ENCODE data around the gene CLIC4.
"Not testable (repeated sequence)": the region's sequence is repeated elsewhere in the genome, so short reads cannot be mapped to it uniquely, and the experiment has no call there.

CLIC4 gene

DNA sequence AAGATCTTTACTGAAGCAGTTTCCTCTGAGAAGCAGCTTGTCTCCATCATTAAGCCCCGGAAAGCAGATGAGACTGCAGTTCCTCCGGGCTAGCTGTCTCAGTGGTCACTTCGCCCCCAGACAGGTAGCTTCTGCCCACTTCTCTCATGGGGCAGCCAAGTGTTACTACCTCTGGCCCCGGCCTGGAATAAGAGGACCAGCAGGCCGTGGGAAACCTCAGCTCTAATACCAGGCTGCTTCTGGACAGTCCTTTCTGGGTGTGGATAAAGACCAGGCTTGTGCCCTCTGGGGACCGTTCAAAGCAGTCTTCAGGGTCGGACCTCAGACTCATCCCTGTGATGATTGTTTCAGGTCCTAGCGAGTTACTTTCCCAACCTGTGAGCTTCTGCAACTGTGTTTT, 130.0 kb downstream of the CLIC4 start:
- DNase-seq (ENCODE audit: low read depth in 2 of 2) = no peak

DNA sequence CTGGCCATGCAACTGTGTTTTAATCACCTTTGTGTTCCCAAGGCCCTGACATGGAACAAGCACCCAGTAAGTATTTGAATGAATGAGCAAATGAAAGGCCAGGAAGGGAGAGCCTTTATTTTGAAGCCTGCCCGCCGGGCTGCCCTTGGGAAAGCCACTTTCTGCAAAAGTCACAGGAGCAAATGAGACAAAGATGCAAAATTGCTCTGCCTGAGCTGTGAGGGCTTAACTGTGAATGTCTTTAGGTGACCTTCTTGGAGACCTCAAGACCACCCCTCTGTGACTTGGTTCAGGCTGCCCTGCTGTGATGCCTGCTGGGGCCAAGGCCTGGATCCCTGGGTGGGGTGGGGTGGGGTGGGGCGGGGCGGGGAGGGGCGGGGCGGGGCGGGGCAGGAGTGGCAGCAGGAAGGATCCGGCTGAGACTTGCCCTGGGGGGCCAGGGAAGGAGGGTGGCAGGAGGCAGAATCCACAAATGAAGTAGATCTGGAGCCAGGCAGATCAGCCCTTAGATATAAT, 130.8 kb downstream of the CLIC4 start:
- DNase-seq (ENCODE audit: low read depth in 2 of 2) = no peak

GRCh38 chr1:24878045-24878444, 132.8 kb downstream of the CLIC4 start:
- DNase-seq (ENCODE audit: low read depth in 2 of 2) = no peak

- DNase-seq (ENCODE audit: low read depth in 2 of 2) = no peak
Observed at GRCh38 chr1:24878775-24879742, 133.8 kb downstream of the CLIC4 start.

- no peak for DNase-seq (ENCODE audit: low read depth in 2 of 2)
Observed at GRCh38 chr1:24881034-24881433, 135.8 kb downstream of the CLIC4 start.

DNA sequence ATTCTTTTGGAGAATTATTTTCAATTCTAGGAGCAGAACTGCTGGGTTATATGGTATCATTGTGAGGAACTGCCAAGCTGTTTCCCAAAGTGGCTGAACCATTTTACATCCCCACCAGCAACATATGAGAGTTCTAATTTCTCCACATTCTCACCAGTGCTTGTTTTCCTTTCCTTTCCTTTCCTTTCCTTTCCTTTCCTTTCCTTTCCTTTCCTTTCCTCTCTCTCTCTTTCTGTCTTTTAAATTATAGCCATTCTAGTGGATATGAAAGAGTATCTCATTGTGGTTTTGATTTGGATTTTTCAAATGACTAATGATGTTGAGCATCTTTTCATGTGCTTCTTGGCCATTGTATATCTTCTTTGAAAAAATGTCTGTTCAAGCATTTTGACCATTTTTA, 139.5 kb downstream of the CLIC4 start:
- no peak for DNase-seq (ENCODE audit: low read depth in 2 of 2)

GRCh38 chr1:24886241-24886640, 141.0 kb downstream of the CLIC4 start:
- no peak for DNase-seq (ENCODE audit: low read depth in 2 of 2)

DNA sequence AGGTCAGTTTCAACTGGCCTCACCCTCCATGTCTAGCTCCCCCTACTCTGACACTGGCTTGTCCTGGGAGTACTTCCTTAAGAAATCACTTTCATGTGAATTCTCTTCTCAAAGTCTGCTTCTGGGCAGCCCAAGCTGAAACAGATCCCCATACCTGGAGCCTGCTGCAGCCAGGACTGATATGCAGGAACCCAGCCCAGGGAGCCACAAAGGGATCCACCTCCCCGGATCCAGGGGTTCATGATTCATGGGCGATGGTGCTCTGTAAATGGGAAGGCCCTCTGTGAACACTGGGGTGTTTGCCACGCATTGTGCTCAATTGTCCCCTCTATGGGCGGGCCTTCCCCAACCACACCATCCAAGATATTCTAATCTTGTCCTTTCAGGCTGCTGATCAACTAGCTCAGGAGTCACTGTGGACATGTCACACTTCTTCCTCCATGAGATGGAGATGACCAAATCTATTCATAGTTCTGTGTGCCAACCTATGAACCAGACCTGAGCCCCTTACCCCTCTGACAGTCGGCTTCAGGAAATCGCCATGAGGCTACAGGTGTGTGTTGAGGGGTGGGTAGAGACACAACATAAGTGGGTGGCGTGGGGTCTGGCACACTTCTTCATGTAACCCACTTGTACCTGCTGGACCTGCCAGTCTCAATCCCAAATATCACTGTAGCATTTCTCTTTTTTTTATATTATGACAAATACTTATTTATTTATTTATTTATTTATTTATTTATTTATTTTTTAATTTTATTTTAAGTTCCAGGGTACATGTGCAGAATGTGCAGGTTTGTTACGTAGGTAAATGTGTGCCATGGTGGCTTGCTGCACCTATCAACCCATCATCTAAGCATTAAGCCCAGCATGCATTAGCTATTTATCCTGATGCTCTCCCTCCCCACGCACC, 143.1 kb downstream of the CLIC4 start:
- DNase-seq (ENCODE audit: low read depth in 2 of 2) = no peak

GRCh38 chr1:24888971-24889676, 143.9 kb downstream of the CLIC4 start:
- DNase-seq (ENCODE audit: low read depth in 2 of 2) = no peak

DNA sequence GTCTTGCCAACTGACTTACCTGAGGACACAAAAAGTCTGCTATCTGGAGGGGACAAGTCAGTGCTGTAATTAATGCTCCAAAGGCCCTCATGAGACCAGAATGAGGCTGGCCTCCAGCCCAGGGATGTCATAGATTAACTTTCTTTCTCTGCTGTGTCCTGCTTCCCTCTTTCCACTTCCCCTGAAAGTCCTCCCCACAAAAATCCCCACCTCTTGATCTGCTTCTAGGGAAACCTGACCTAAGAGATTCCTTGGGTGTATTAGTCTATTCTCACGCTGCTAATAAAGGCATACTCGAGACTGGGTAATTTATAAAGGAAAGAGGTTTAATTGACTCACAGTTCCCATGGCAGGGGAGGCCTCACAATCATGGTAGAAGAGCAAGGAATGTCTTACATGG, 145.6 kb downstream of the CLIC4 start:
- DNase-seq (ENCODE audit: low read depth in 2 of 2) = no peak

GRCh38 chr1:24891367-24891766, 146.1 kb downstream of the CLIC4 start:
- not testable (repeated sequence) for DNase-seq (ENCODE audit: low read depth in 2 of 2)

GRCh38 chr1:24892188-24893153, 147.2 kb downstream of the CLIC4 start:
- DNase-seq (ENCODE audit: low read depth in 2 of 2) = no peak

- DNase-seq (ENCODE audit: low read depth in 2 of 2) = no peak
Observed at GRCh38 chr1:24893431-24893830, 148.2 kb downstream of the CLIC4 start.
